ENCODE results near the gene MALRD1.

MALRD1 gene

DNA sequence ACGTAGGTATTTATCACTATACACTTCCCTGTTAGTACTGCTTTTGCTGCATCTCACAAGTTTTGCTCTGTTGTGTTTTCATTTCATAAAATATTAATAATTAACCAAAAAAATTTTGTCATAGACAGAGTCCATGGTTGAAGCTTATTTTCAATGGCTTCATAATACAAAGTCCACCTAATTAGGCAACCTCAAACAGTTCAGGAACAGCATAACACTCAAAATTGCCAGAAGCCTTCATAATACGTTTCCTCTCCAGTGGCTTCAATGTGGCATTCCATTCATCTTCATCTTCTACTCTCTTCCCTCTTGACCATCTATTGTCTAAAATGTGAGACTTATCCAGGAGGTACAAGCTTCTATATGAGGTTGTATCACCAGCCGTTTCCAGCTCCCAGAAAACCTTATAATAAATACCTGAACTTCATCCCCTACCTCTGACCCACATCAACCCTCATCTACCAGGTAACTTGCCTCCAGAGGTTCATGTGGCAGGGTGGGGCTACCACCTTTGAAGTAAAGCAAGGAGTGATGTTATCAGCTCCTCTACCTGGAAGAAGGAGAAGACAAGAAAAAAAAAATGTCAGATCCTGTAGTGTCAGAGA lies 337.3 kb downstream of the MALRD1 start:
- DNase-seq (ENCODE audit: low read depth) = no peak

DNA sequence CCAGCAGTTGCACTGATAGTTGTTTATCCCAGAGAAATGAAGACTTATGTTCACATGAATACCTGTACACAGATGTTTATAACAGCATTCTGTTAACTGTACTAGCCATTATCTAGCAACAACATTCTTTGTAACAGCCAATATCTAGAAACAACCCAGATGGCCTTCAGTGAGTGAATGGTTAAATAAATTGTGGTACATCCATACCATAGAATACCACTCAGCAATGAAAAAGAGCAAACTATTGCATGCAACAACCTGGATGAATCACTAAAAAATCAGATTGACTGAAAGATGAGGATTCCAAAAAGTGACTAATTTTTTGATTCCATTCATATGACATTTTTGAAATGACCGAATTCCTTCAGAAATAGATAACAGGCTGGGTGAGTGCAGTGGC lies 360.3 kb downstream of the MALRD1 start:
- DNase-seq (ENCODE audit: low read depth) = no peak

DNA sequence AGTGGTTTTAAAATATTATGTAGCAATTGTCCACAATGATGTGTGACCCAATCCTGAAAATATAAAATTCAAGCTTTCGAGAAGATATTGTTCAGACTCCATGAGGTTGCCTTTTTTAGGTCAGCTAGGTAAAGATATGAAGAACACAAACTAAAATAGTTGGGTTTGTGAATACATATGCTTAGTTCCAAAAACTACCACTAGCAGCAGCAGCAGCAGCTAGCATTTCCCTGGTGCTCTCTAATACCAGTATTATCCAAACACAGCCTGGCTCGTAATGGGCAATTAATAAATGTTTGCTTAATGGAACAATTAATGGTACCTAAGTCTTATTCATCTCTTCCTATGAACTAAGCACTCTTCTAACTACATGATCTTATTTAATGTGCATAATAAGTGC lies 362.5 kb downstream of the MALRD1 start:
- no peak for DNase-seq (ENCODE audit: low read depth)

DNA sequence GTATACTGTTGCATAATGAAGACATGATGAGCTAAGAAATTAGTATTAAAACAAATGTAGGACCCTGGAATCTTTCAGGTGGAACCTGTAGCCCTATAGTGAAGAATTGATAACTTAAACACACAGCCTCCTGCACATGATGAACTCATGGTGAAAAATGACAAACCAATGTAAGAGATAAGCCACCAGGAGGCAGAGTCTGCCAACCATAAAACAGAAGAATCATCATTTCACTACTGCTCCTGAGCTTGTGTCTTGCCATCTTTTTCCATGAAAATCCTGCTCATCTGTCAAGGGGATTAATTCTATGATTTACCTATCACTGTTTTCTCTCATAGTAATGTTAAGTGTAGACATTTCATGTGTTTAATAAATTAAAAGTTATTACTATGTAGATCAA lies 363.9 kb downstream of the MALRD1 start:
- DNase-seq (ENCODE audit: low read depth) = no peak

DNA sequence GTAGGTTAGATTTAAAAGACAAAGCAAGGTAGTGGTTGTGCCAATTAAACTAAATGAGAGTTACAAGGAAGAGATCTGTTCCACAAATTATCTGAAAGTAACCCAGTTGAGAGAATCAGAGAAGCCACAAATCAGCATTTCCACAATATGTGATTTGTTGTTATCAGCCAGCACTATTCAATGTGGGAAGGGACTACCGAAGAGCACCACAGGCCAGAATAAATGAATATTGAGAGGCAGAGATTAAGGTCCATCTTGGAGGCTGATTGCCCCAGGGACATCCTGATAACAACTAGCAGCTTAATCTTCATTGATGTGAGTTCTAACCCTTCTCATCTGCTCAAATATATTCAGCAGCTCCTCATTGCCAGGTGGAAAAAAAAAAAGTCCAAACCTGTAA lies 367.6 kb downstream of the MALRD1 start:
- no peak for DNase-seq (ENCODE audit: low read depth)

DNA sequence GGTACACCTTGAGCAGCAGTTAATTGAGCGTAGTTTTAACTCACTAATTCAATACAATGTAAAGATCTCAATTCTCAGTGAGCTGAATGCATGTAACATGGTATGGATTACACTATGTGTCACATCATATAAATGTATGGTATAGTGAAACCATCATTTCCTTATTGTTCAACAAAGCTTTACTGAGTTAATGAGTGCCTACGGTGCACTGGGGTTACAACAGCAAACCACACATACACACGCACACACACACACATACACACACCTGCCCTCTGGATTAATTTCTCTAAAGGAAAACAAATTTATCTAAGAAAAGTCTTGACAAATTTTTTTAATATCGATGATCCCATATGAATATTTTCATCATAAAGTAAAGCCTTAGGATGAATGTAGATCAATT lies 369.1 kb downstream of the MALRD1 start:
- DNase-seq (ENCODE audit: low read depth) = no peak

DNA sequence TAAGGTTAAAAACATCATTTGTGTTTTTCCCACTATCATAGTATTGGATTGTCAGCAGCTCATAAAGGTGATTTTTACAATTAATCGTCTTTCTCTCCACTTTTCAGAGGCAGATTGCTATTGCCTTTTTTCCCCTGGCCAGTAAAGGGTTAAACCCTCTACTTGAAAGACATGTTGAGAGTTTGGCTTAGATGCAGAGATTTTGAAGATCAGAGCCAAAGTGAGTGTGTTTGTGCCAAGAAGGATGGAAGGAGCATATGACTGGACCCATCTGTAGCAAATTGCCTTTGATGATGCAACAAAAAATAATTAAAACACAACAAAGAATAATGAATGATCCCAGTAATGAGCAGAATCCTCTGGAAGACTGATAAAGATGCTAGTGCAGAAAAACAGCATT lies 373.1 kb downstream of the MALRD1 start:
- DNase-seq (ENCODE audit: low read depth) = no peak

DNA sequence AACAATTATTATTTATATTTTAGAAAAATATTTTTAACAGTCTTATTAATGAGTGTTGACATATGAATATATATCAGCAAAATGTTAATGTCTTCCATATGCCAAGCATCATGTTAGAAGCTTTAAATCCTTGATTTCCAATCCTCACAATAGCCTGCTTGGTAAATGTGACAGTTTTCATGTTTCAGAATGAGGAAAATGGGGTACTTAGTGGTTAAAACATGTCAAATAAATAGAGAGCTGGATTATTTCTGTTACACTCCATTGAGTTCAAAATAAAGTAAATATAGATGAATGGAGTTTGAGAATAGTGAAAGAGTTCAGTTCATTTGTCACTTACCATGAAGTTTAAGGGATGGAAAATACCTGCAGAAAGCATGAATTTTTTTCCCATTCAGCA lies 377.4 kb downstream of the MALRD1 start:
- no peak for DNase-seq (ENCODE audit: low read depth)

DNA sequence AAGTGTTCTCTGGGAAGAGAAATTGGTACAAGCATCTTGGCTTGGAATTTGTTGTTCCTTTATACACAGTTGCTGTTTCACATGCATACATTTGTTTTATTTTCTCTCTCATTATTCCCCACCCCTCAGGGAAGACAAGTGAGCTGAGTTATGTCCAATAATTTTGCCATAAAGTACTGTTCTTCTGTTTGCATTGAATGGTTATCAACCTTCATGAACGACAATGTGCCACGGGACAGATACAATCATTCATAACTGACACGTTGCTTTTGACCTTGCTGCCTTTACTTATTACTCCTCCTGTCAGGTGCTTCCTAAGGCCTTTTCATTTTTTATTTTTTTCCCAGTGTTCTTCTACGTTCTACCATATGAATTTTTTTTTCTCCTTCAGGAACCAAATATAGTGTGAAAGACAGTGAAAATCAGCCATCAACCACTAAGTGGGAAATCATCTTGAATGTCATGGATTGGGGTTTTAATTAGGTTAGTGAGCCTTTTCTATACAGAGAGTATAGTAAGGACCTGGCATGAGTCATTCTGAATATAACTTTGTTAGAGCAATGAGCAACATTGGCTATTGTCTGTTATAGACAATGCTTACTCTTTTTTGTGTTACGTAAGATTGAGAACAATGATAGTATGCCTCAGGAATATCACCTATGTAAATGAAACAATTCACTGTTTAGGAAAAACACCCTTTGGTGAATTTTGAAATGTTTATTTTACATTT lies 383.2 kb downstream of the MALRD1 start:
- no peak for DNase-seq (ENCODE audit: low read depth)

DNA sequence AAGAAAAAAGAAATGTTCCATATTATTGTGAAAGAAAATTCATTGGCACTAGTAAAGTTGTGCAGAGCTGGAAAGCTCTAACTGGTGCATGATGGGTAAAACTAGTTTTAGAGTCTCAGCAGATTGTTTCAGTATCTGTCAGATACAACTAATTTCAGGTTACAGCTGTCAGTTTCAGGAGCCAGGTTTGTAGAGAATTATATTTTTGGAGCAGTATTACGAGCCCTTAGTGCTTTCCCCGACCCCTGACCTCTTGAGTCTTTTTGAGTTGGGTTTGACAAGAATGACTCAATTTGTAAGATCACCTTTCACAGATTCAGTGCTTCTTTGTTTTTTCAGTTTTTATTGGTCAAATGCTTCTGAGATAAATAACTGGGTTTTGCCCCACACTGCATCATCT lies 401.3 kb downstream of the MALRD1 start:
- no peak for DNase-seq (ENCODE audit: low read depth)

DNA sequence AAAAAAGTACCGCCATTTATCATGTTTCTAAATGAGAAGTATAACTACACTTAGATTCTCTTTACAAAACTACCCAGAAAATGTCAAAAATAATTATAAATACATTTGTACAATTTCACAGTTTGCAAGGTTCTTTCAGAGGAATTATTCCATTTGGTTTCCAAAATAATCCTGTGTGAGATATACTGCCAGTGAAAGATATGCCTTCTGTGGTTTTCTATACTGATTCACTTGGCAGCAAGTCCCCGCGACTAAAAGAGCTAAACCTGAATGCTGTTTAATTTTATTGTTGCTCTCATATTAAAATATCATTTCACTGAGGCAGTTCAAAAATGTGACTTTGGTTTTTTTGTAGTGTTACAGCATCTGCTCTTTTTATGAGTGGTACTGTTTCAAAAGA lies 402.8 kb downstream of the MALRD1 start:
- no peak for DNase-seq (ENCODE audit: low read depth)

DNA sequence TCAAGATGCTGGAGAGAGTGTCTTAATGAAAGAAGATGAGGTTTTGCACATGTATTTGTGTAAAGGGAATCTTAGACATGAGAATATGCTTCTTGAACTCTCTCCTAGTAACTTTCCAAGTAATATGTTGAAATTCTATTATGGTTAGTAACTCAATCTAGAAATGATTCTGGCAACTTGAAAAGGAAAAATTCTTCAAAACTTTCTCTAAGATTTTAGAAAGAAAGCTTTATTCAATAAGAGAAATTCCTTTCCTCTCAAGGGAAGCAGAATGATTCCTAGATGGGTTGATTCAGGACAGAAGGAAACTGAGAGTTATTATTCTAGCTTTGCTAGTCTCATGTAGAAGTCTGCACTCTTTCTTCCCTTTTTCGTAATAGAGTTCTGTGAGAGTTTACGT lies 403.3 kb downstream of the MALRD1 start:
- DNase-seq (ENCODE audit: low read depth) = no peak

DNA sequence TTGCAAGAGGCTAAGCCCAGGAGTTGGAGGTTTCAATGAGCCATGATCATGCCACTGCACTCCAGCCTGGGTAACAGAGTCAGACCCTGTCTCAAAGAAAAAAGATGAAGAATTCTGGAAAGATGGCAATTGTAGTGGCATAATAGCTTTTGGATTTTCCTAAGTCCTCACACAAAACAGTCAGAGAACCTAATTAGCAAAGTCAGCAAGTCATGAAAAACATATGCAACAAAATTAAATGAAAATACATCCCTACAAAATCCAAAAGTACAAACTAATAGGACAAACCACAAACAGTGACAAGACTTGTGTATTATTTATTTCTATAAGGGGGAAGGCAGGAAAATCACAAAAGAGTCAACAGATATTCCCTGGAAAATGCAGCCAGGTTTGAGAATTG lies 405.4 kb downstream of the MALRD1 start:
- DNase-seq (ENCODE audit: low read depth) = no peak

DNA sequence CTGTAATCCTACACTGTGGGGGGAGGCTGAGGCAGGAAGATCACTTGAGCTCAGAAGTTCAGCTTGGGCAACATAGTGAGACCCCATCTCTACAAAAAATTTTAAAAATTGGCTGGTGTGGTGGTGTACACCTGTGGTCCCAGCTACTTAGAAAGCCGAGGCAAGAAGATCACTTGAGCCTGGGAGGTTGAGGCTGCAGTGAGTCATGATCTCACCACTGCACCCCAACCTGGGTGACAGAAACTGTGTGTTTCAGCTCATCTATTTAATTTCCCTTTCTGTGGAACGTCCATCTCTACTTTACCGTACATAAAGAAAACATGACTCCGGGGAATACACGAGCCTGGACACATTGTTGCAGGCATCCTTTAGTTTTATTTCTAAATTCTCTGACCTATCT lies 413.0 kb downstream of the MALRD1 start:
- DNase-seq (ENCODE audit: low read depth) = no peak

DNA sequence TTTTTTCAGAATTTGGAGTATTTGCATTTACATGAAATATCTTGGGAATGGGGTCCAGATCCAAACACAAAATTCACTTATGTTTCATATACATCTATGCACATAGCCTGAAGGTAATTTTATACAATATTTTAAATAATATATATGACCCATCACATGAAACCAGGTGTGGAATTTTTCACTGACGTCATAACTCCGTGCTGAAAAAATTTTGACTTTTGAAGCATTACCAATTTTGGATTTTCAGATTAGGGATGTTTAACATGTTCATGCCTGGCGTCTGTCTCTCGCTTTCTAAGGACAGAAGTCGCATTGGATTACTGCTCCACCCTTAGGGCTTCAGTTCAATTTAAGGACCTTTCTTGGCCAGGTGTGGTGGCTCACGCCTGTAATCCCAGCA lies 418.1 kb downstream of the MALRD1 start:
- no peak for DNase-seq (ENCODE audit: low read depth)

DNA sequence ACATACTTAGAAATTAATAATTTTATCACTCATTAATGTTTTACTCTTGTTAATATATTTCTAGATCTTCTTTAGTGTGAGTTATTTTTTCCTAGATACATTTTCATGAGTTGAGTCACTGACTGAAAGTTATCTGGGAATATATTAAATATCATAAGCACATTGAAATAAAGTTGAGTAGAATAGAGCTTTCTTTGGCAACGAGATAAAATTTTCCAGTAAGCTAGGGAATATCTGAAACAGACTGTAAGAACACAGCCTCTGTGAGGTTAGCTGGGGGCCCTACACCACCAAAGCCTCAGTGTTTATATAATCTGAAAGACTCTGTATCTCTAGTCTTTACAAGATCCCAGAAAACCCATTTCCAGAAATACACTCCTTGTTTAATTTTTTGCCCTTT lies 419.8 kb downstream of the MALRD1 start:
- no peak for DNase-seq (ENCODE audit: low read depth)

DNA sequence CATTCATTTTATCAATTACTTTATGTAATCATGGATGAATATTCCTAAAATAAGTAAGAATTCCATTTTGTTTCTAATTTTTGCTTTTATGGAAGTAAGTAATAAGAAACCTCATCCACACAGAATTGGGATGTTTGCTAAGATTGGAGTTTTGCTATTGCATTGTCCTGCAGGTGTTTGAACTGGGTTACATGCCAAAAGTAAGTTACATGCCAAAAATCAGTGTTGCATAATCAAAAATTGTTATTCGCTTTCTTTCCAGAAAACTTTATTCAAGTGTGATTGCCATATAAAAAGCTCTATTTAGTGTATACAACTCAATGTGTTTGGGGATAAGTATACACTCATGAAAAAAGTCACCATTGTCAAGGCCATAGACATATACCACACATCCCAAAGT lies 420.9 kb downstream of the MALRD1 start:
- DNase-seq (ENCODE audit: low read depth) = no peak

DNA sequence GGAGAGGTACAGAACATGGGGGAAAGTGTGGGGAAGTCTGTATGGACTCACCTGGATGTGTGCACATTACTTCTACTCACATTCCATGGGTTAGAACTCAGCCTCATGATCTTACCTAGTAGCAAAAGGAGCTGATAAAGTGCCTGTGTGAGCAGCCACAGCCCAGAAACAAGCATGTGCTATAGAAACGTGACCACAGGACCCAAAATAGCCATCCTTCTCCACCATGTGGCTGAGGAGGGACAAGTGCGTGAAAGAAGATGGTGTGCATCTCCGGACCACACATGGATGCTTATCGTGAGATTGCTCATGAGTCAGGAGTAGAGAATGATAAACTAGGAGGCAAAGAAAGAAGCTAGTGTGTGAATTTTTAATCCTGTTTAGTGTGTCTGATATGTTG lies 431.3 kb downstream of the MALRD1 start:
- no peak for DNase-seq (ENCODE audit: low read depth)

DNA sequence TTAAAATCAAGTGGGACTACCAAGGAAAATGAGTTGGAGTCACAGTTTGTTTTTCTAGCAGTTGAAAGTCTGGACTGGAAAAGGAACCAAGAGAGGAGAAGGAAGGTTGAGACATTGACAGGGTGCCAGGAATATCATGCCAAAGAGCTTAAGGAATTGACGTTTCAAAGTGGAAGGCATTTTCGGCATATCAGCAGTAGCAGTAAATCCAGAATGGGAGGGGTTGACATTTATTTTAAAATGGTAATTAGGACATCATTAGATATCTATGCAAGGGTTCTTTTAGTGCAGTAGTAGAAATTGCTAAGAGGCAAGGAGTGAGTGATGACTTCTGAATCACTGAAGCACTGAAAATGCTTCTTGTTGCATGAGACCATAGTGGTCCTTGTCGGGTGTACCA lies 431.8 kb downstream of the MALRD1 start:
- no peak for DNase-seq (ENCODE audit: low read depth)

DNA sequence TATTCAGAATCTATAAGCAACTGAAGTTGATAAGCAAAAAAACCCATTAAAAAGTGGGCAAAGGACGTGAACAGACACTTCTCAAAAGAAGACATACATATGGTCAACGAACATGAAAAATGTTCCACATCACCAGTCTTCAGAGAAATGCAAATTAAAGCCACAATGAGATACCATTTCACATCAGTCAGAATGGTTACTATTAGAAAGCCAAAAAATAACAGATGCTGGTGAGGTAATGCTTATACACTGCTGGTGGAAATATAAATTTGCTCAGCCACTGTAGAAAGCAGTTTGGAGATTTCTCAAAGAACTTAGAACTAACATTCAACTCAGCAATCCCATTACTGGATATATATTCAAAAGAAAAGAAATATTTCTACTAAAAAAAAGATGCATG lies 434.8 kb downstream of the MALRD1 start:
- DNase-seq (ENCODE audit: low read depth) = no peak

DNA sequence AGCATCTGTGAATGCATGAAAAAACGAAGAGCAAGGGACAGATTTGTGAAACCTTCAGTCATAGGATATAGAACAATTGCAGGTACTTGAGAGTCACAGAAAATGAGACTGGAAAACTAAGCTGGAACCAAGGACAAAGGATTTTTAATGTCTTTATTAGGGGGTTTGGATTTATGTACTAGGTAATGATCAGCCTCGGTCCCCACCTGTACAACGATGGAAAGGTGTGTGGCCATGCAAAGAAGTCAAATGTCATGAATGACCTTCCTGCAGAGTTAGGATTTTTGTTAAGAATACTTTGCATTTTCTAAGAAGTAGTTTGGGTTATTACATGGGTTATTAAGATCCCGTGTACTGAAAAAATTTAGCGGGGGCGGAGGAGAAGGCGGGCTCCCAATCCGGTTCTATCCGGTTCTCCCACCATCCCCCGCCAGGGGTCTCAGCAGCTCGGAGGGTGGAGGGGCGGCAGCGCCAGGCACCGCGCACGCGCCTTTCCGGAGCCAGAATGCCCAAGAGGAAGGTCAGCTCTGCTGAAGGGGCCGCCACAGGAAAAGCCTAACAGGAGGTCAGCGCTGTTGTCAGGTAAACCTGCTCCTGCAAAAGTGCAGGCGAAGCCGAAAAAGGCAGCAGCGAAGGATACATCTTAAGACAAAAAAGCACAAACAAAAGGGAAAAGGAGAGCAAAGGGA lies 440.1 kb downstream of the MALRD1 start:
- no peak for DNase-seq (ENCODE audit: low read depth)

DNA sequence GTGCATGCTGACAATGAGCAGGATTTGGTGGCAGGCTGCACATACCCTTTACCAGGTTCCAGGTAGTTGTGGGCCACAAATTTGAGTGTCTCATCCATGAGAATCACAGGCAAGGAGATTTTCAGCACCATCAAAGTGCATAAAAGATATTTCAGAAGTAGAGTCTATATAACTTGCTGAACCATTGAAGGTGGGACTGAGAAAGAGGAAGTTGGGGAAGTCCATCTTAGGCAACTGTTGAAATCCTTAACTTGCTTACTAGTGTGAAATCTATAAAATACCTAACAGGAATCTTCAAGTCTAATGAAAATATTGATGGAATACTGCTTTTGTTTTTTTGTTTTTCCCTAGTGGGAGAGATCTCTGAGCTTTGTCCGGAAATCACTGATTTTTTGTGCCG lies 442.6 kb downstream of the MALRD1 start:
- DNase-seq (ENCODE audit: low read depth) = no peak

DNA sequence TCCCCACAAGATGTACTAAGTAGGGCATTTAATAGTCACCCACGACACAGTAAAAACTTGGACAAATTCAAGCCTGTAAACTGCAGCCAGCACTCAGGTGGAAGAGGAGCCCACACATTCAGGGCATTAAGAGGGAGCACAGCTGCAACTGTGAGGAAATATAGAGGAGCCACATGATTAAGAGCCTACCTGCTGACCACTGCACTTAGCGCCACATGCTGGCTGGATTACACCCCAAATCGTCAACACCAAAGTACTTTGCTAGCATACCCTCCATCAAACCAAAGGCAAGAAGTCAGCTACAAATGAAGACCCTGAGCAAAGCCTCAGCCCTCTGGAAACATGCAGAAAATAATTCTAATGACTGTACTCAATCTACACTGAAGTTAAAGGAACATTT lies 445.3 kb downstream of the MALRD1 start:
- no peak for DNase-seq (ENCODE audit: low read depth)

DNA sequence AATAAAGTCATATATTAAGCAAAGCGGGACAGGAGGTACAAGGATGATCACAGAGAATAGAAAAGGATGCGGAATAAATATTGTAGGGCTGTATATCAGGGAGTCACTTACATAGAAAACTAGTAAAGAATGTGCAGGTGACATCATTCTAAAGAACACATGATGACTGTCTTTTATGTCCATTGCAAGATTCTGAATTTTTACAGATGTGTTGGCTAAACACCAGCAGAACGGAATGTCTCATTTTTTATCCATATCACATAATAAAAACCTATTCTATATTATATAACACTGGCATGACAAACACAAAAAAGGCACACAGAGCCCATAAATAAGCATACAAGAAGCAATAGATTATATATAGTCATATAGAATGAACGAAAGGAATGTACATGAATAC lies 448.4 kb downstream of the MALRD1 start:
- DNase-seq (ENCODE audit: low read depth) = no peak
